IMR-90 (cell line): ENCODE measurements around the gene P2RX3. TPM values are rescaled to one million over a fixed set of nuclear protein-coding genes. Genes with fewer than 3 reads are reported as not detected.

Experiments used
- ATAC-seq: fragments of 200-7000 bp; cut with Tn5 transposase; 2 replicates; pipeline ENCODE4 v1.9.1; 2020; ENCODE audit warnings: low read depth, mild to moderate bottlenecking, moderate library complexity
- BruUV-seq: library from RNA; stranded (reverse); fragments of 400-500 nt; replicated peaks from 2 replicates; lab custom pipeline; 2021; lab: Mats Ljungman, UMichigan
- CTCF ChIA-PET: fragments of 300-600 bp; formaldehyde crosslinking; extraction: SDS; loops from one replicate; lab custom pipeline; 2021; ENCODE audit warnings: antibody characterized with exemption; lab: Yijun Ruan, JAX
- POLR2A ChIA-PET: fragments of 300-600 bp; sonication (Branson Sonifier 250); formaldehyde crosslinking; loops from one replicate; lab custom pipeline; 2022; ENCODE audit warnings: antibody characterized with exemption; ENCODE audit not compliant: unreplicated experiment; lab: Charles Lee
- DNase-seq: peaks from one replicate; pipeline ENCODE4 v3.0.0; 2013
- H2AFZ ChIP-seq: replicated peaks from 2 replicates; pipeline ENCODE3; 2013; ENCODE audit warnings: low read length, mild to moderate bottlenecking; ENCODE audit not compliant: poor library complexity
- H2AK5ac ChIP-seq: 2 replicates; pipeline ENCODE4 v1.6.1; 2013; ENCODE audit warnings: low read depth, low read length, inconsistent platforms
- H2AK9ac ChIP-seq: replicated peaks from 2 replicates; pipeline ENCODE3; 2013; ENCODE audit warnings: mild to moderate bottlenecking, low read depth, low read length, moderate library complexity; ENCODE audit not compliant: poor library complexity
- H2BK120ac ChIP-seq: 2 replicates; pipeline ENCODE4 v1.6.1; 2013; ENCODE audit warnings: low read depth, low read length, inconsistent platforms
- H2BK15ac ChIP-seq: 3 replicates; pipeline ENCODE4 v1.6.1; 2013; ENCODE audit warnings: low read depth, low read length, inconsistent platforms
- H2BK20ac ChIP-seq: 2 replicates; pipeline ENCODE4 v1.6.1; 2013; ENCODE audit warnings: low read depth, mild to moderate bottlenecking, inconsistent platforms, low read length, moderate library complexity
- H2BK5ac ChIP-seq: 2 replicates; pipeline ENCODE4 v1.6.1; 2013; ENCODE audit warnings: mild to moderate bottlenecking, low read depth, low read length, inconsistent platforms; ENCODE audit not compliant: poor library complexity, severe bottlenecking
- H3K14ac ChIP-seq: replicated peaks from 2 replicates; pipeline ENCODE4 v1.6.1; 2013; ENCODE audit warnings: low read depth, low read length, inconsistent platforms
- H3K18ac ChIP-seq: 2 replicates; pipeline ENCODE4 v1.6.1; 2013; ENCODE audit warnings: low read depth, low read length, control low read depth
- H3K23ac ChIP-seq: 2 replicates; pipeline ENCODE4 v1.6.1; 2013; ENCODE audit warnings: low read depth, low read length, inconsistent platforms
- H3K27ac ChIP-seq: 2 replicates; pipeline ENCODE4 v1.5.1; 2013; ENCODE audit warnings: mild to moderate bottlenecking, control low read depth, low read length; ENCODE audit not compliant: insufficient read depth
- H3K27me3 ChIP-seq: 2 replicates; pipeline ENCODE4 v1.6.1; 2013; ENCODE audit warnings: low read length; ENCODE audit not compliant: control insufficient read depth, insufficient read depth
- H3K36me3 ChIP-seq: 2 replicates; pipeline ENCODE4 v1.6.1; 2013; ENCODE audit warnings: low read length, mixed read lengths; ENCODE audit not compliant: control insufficient read depth, insufficient read depth
- H3K4ac ChIP-seq: 2 replicates; pipeline ENCODE4 v1.6.1; 2013; ENCODE audit warnings: low read depth, low read length, inconsistent platforms
- H3K4me1 ChIP-seq: 2 replicates; pipeline ENCODE4 v1.6.1; 2013; ENCODE audit warnings: low read length, mixed read lengths; ENCODE audit not compliant: control insufficient read depth, insufficient read depth
- H3K4me2 ChIP-seq: 2 replicates; pipeline ENCODE4 v1.6.1; 2013; ENCODE audit warnings: low read depth, mild to moderate bottlenecking, control low read depth, low read length, moderate library complexity
- H3K4me3 ChIP-seq: 2 replicates; pipeline ENCODE4 v1.5.1; 2013; ENCODE audit warnings: low read depth, mild to moderate bottlenecking, control low read depth, low read length, moderate library complexity; ENCODE audit not compliant: insufficient read depth
- H3K56ac ChIP-seq: 2 replicates; pipeline ENCODE4 v1.6.1; 2013; ENCODE audit warnings: low read length, inconsistent platforms; ENCODE audit not compliant: insufficient read depth; ENCODE audit errors: extremely low read depth
- H3K79me1 ChIP-seq, 2 experiments: 2 replicates each; pipeline ENCODE4 v1.6.1; 2013; ENCODE audit warnings: low read length in 2 of 2, inconsistent platforms in 1 of 2, low read depth in 1 of 2
- H3K9ac ChIP-seq: 2 replicates; pipeline ENCODE4 v1.6.1; 2013; ENCODE audit warnings: low read depth, low read length, control low read depth
- H3K9me1 ChIP-seq: 2 replicates; pipeline ENCODE4 v1.6.1; 2013; ENCODE audit warnings: low read length, inconsistent platforms; ENCODE audit not compliant: insufficient read depth
- H3K9me3 ChIP-seq: 2 replicates; pipeline ENCODE4 v1.6.1; 2013; ENCODE audit warnings: low read length; ENCODE audit not compliant: control insufficient read depth, insufficient read depth
- H4K20me1 ChIP-seq: 2 replicates; pipeline ENCODE4 v1.6.1; 2013; ENCODE audit warnings: low read length, inconsistent platforms; ENCODE audit not compliant: insufficient read depth
- H4K5ac ChIP-seq: 2 replicates; pipeline ENCODE4 v1.6.1; 2013; ENCODE audit warnings: mild to moderate bottlenecking, low read depth, low read length, control low read depth
- H4K8ac ChIP-seq, 2 experiments: 2 replicates each; pipeline ENCODE4 v1.6.1; 2013; ENCODE audit warnings: low read depth in 2 of 2, low read length in 2 of 2, control low read depth in 1 of 2, inconsistent platforms in 1 of 2
- H4K91ac ChIP-seq: 2 replicates; pipeline ENCODE4 v1.6.1; 2013; ENCODE audit warnings: low read depth, low read length, inconsistent platforms; ENCODE audit not compliant: insufficient read depth
- BHLHE40 ChIP-seq: fragments of 150-350 bp; IDR thresholded peaks from 2 replicates; pipeline ENCODE4 v1.6.1; 2016; ENCODE audit warnings: mild to moderate bottlenecking, low read depth, low read length
- CEBPB ChIP-seq: IDR thresholded peaks from 2 replicates; pipeline ENCODE4 v1.6.1; 2012; ENCODE audit warnings: low read depth, low read length, improper control_type of control experiment
- CHD1 ChIP-seq: IDR thresholded peaks from 2 replicates; pipeline ENCODE4 v1.6.1; 2012; ENCODE audit warnings: low read depth, low read length, improper control_type of control experiment
- FOS ChIP-seq: fragments of 150-350 bp; IDR thresholded peaks from 2 replicates; pipeline ENCODE4 v1.6.1; 2016; ENCODE audit warnings: low read depth, low read length
- MAFK ChIP-seq: IDR thresholded peaks from 2 replicates; pipeline ENCODE4 v1.6.1; 2012; ENCODE audit warnings: low read depth, low read length, improper control_type of control experiment
- MAZ ChIP-seq: IDR thresholded peaks from 2 replicates; pipeline ENCODE4 v1.6.1; 2012; ENCODE audit warnings: low read depth, mild to moderate bottlenecking, low read length, improper control_type of control experiment, moderate library complexity, borderline replicate concordance
- MXI1 ChIP-seq: IDR thresholded peaks from 2 replicates; pipeline ENCODE4 v1.6.1; 2012; ENCODE audit warnings: low read depth, mild to moderate bottlenecking, low read length, moderate library complexity, borderline replicate concordance
- NFE2L2 ChIP-seq: fragments of 150-350 bp; IDR thresholded peaks from 2 replicates; pipeline ENCODE4 v1.6.1; 2016; ENCODE audit warnings: low read depth, mild to moderate bottlenecking, low read length
- POLR2A ChIP-seq: IDR thresholded peaks from 2 replicates; pipeline ENCODE4 v1.6.1; 2012; ENCODE audit warnings: mild to moderate bottlenecking, low read depth, low read length
- RCOR1 ChIP-seq: IDR thresholded peaks from 2 replicates; pipeline ENCODE4 v1.6.1; 2012; ENCODE audit warnings: mild to moderate bottlenecking, low read length, improper control_type of control experiment; ENCODE audit not compliant: insufficient replicate concordance
- SMC3 ChIP-seq: fragments of 150-350 bp; IDR thresholded peaks from 2 replicates; pipeline ENCODE4 v1.6.1; 2016; ENCODE audit warnings: low read depth, mild to moderate bottlenecking, antibody characterized with exemption, low read length, moderate library complexity
- USF2 ChIP-seq: fragments of 150-350 bp; IDR thresholded peaks from 2 replicates; pipeline ENCODE4 v1.6.1; 2017; ENCODE audit warnings: mild to moderate bottlenecking, antibody characterized with exemption, low read length, low read depth
- WGBS, 2 experiments: methylation state at CpG; one replicate each; pipeline versions ENCODE4 v1.1.5 to v1.1.7; 2013; ENCODE audit warnings: missing lambda C conversion rate in 2 of 2; ENCODE audit not compliant: insufficient read length in 1 of 2; ENCODE audit errors: extremely low coverage in 2 of 2; 5-methylcytosine and 5-hydroxymethylcytosine counted together
- dilution Hi-C: fragments of 300-500 bp; cut with HindIII; formaldehyde crosslinking; loops from one replicate; pipeline ENCODE4 v1.14.3; 2018; ENCODE audit warnings: low sequenced_read_pairs; ENCODE audit not compliant: unreplicated experiment
- in situ Hi-C: fragments of 300-500 bp; cut with MboI; formaldehyde crosslinking; loops from 3 replicates; pipeline ENCODE4 v1.14.3; 2019; ENCODE audit warnings: low sequenced_read_pairs, inconsistent platforms, mixed read lengths
- intact Hi-C: fragments of 100-400 bp; cut with micrococcal nuclease; formaldehyde crosslinking; loops from 2 replicates; pipeline ENCODE4 v1.10.0; 2022
- polyA plus RNA-seq, 3 experiments: library from polyadenylated mRNA; depleted of rRNA; stranded (reverse); fragments of >200 nt; gene quantifications; 2 replicates each; pipeline ENCODE4 v1.2.3, GENCODE V29; 2012; ENCODE audit warnings: low replicate concordance in 1 of 3
- total RNA-seq: library from RNA; depleted of rRNA; stranded (reverse); fragments of >200 nt; gene quantifications from 2 replicates; pipeline ENCODE4 v1.2.3, GENCODE V29; 2012
- TF ChIP-seq, protein P1 (sequence below): fragments of 150-350 bp; IDR thresholded peaks from 2 replicates; pipeline ENCODE4 v1.6.1; 2016; ENCODE audit warnings: low read depth, mild to moderate bottlenecking, low read length, moderate library complexity, borderline replicate concordance
- TF ChIP-seq, protein P2 (sequence below): conservative IDR thresholded peaks from 2 replicates; pipeline ENCODE4 v1.5.1; 2012; ENCODE audit warnings: mild to moderate bottlenecking, low read depth, low read length, improper control_type of control experiment

The P2RX3 gene
- total and polyA plus RNA-seq, 2 of the 4 experiments (the other 2 are of a cell fraction): not detected

- Histone ChIP-seq H3K14ac (no peak overlapping the region), H2AK5ac (no peak overlapping the region), H3K9ac (no peak overlapping the region), H2AFZ (no peak overlapping the region), H2BK20ac (no peak overlapping the region), H4K5ac (no peak overlapping the region), H3K4me2 (no peak overlapping the region), H3K4me1 (peaks cover 2% of the 10 kb centered on the region; the same call in 1 of the 2 replicates), H3K9me1 (no peaks in the 10 kb centered on the region), H3K9me3 (peaks cover 5% of the 10 kb centered on the region; the same call in 1 of the 2 replicates), H3K56ac (no peak overlapping the region), H3K4ac (no peak overlapping the region), H4K20me1 (no peaks in the 10 kb centered on the region), H3K18ac (no peak overlapping the region), H3K23ac (no peak overlapping the region), H3K27ac (no peak overlapping the region), H3K27me3 (peaks cover 32% of the 10 kb centered on the region), H3K36me3 (no peaks in the 10 kb centered on the region), H2BK120ac (no peak overlapping the region), H2AK9ac (no peak overlapping the region), H3K79me1 (no peaks in the 10 kb centered on the region), H2BK5ac (no peak overlapping the region), H2BK15ac (no peak overlapping the region), H3K4me3 (no peak overlapping the region), H4K91ac (no peak overlapping the region), H4K8ac (no peak overlapping the region)
- TF ChIP-seq MAZ (no peak), CHD1 (no peak), RCOR1 (no peak), CEBPB (no peak), USF2 (no peak), BHLHE40 (no peak), SMC3 (no peak), MAFK (no peak), POLR2A (no peak), MXI1 (no peak), FOS (no peak), NFE2L2 (no peak)
- TF ChIP-seq, protein P1, sequence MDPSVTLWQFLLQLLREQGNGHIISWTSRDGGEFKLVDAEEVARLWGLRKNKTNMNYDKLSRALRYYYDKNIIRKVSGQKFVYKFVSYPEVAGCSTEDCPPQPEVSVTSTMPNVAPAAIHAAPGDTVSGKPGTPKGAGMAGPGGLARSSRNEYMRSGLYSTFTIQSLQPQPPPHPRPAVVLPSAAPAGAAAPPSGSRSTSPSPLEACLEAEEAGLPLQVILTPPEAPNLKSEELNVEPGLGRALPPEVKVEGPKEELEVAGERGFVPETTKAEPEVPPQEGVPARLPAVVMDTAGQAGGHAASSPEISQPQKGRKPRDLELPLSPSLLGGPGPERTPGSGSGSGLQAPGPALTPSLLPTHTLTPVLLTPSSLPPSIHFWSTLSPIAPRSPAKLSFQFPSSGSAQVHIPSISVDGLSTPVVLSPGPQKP: no peak
- TF ChIP-seq, protein P2, sequence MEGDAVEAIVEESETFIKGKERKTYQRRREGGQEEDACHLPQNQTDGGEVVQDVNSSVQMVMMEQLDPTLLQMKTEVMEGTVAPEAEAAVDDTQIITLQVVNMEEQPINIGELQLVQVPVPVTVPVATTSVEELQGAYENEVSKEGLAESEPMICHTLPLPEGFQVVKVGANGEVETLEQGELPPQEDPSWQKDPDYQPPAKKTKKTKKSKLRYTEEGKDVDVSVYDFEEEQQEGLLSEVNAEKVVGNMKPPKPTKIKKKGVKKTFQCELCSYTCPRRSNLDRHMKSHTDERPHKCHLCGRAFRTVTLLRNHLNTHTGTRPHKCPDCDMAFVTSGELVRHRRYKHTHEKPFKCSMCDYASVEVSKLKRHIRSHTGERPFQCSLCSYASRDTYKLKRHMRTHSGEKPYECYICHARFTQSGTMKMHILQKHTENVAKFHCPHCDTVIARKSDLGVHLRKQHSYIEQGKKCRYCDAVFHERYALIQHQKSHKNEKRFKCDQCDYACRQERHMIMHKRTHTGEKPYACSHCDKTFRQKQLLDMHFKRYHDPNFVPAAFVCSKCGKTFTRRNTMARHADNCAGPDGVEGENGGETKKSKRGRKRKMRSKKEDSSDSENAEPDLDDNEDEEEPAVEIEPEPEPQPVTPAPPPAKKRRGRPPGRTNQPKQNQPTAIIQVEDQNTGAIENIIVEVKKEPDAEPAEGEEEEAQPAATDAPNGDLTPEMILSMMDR: no peak
- dilution Hi-C loops (no loop called here), in situ Hi-C loops (loop anchor here (25.0 kb wide), 1 partner anchor 517 kb away; no protein-coding TSS in a partner anchor), intact Hi-C loops (loop anchor here (5.0 kb wide), 1 partner anchor 512 kb away; no protein-coding TSS in a partner anchor)
- BruUV-seq: no TSS peak
- DNase-seq: no peak
- no peak for ATAC-seq
- WGBS, 2 experiments: 20% methylated on average over 1 of the region's 4 CpGs; no CpG with 5 or more reads in 1 of the 2 experiments
- ChIA-PET POLR2A (no interaction called here), CTCF (no interaction called here)
Observed at GRCh38 chr11:57353852-57354251, 15.7 kb downstream of the P2RX3 start.
